Daoy (cell line): ENCODE data around the gene SSBP4. TPM values are rescaled to one million over a fixed set of nuclear protein-coding genes. Genes with fewer than 3 reads are reported as not detected.

Experiments used
- total RNA-seq: library from RNA; depleted of rRNA; stranded (reverse); fragments of >200 nt; shearing (Covaris generic); gene quantifications from 2 replicates; pipeline ENCODE4 v1.2.3, GENCODE V29; 2014; rRNA removed

SSBP4 gene
- total RNA-seq, 1 experiment from 2014 or later = 73.6 TPM

Other genes starting within 250 kb of the SSBP4 start
- gene IFI30, start 245.6 kb upstream of the SSBP4 start, total RNA-seq = 17.8 and 20.2 TPM in 2 replicates
- gene MPV17L2, start 226.2 kb upstream of the SSBP4 start, total RNA-seq = 43.3 and 67.4 TPM in 2 replicates
- gene RAB3A, start 215.4 kb upstream of the SSBP4 start, total RNA-seq = 0.23 TPM in 1 of 2 replicates, not detected in the other
- gene PDE4C, start 193.0 kb upstream of the SSBP4 start, total RNA-seq = 0.17 TPM in 1 of 2 replicates, not detected in the other
- gene IQCN, start 144.9 kb upstream of the SSBP4 start, total RNA-seq = 0.74 and 12.6 TPM in 2 replicates
- gene JUND, start 137.8 kb upstream of the SSBP4 start, total RNA-seq = 75.0 and 75.6 TPM in 2 replicates
- 318 and 351 TPM in 2 replicates for gene LSM4, start 96.3 kb upstream of the SSBP4 start, total RNA-seq
- gene PGPEP1, start 78.8 kb upstream of the SSBP4 start, total RNA-seq = 4.6 and 16.4 TPM in 2 replicates
- 5.1 and 7.3 TPM in 2 replicates for gene GDF15, start 33.2 kb upstream of the SSBP4 start, total RNA-seq
- gene LRRC25, start 21.8 kb upstream of the SSBP4 start, total RNA-seq = not detected in 2 replicates
- gene ISYNA1, start 18.7 kb downstream of the SSBP4 start, total RNA-seq = 7.0 and 7.4 TPM in 2 replicates
- gene ELL, start 102.7 kb downstream of the SSBP4 start, total RNA-seq = 12.8 and 14.2 TPM in 2 replicates
- 169 and 180 TPM in 2 replicates for gene FKBP8, start 124.2 kb downstream of the SSBP4 start, total RNA-seq
- gene KXD1, start 138.5 kb downstream of the SSBP4 start, total RNA-seq = 74.4 and 88.4 TPM in 2 replicates
- gene UBA52, start 152.5 kb downstream of the SSBP4 start, total RNA-seq = 1,164 and 1,229 TPM in 2 replicates
- 140 and 173 TPM in 2 replicates for gene REX1BD, start 169.4 kb downstream of the SSBP4 start, total RNA-seq
- 0.40 TPM in 1 of 2 replicates, not detected in the other for gene CRLF1, start 187.4 kb downstream of the SSBP4 start, total RNA-seq
- 0.17 TPM in 1 of 2 replicates, not detected in the other for gene TMEM59L, start 193.5 kb downstream of the SSBP4 start, total RNA-seq
- 4.7 and 7.0 TPM in 2 replicates for gene KLHL26, start 217.6 kb downstream of the SSBP4 start, total RNA-seq